Stimulated activated CD4-positive, alpha-beta T cell treated with anti-CD3 and anti-CD28 coated beads, TNF-alpha, amount 100 ng/mL, for 4 hours (primary cell): Measurements from ENCODE around the gene CENPU.
"Not testable (repeated sequence)": the region's sequence is repeated elsewhere in the genome, so short reads cannot be mapped to it uniquely, and the experiment has no call there.

ENCODE experiments used
- DNase-seq, 3 experiments: peaks; one replicate each; pipeline ENCODE4 v3.0.0-alpha.2; 2020; ENCODE audit warnings: low read depth in 3 of 3

Gene CENPU

GRCh38 chr4:184733654-184734524, at the start of gene CENPU:
TSS of gene CENPU (minus strand) at chr4:184734096. CDS start at chr4:184734062, 34 bp downstream.
- DNase-seq, result peak; percentile 89 to 93 (median 91)

DNA sequence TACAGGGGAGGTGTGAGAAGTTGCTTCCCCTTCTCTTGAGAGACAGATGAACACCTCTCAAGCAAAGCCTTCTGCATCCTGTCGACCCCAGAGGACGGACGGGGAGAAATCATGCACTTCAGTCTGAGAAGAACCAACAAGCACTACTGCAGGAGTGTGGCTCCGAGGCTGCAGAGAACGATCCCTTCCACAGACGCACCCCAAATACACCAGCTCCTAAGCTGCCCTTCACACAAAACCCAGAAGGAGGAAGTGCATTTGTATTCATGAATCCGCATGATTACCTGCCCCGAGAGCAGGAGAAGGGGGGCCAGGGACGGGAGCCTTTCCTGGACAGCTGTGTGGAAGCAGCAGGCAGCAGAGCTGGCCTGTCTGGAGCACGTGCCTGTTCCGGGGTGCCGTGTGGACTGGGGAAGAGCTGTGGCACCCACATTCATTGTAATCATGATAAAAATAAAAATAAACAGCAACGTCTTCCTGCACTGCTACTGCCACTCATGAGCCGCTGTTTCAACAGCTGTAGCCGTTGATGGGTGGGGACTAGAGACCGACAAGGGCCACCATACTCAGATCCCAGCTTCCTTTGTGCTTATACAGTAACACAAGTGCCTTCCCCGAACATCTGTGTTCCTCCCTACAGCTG, 49.0 kb upstream of the CENPU start:
- no peak for DNase-seq

- DNase-seq, result not testable (repeated sequence)
Measured at GRCh38 chr4:184779160-184779559, 45.3 kb upstream of the CENPU start.

DNA sequence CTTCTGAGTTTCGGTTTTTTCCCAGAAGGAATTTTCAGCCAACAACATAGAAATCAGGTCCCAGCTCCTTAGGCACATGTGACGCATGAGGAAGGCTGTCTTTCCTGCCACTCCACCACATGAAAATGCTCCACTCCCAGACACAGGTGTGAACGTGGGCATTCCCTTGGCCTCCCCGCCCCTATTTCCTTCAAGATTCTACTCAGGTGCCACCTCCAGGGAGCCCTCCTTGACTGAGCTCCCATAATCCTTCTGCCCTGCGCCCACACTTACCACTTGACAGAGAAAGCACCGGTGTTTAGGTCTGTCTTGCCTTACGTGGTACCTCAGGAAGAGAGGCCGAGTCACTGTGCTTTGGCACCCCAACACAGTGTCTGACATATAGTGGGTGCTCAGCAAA, 44.4 kb upstream of the CENPU start:
- DNase-seq, result no peak

DNA sequence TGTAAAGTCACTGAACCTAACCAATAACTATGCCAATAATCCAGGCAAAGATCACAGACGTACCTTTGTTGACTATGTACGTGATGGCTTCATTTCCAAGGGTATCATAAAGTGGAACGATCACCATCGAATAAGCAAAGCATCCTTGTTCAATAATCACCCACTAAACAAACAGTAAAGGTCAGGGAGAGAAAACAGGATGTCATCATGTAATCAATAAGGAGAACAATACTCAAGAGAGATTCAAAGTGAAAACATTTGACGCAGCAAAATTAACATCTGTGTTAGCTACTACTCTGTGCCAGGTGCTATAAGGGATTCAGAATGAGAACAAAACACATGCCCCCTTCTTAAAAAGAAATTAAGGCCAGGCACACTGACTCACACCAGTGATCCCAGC, 42.9 kb upstream of the CENPU start:
- no peak for DNase-seq

- no peak for DNase-seq
Measured at GRCh38 chr4:184775854-184776555, 42.1 kb upstream of the CENPU start.

DNA sequence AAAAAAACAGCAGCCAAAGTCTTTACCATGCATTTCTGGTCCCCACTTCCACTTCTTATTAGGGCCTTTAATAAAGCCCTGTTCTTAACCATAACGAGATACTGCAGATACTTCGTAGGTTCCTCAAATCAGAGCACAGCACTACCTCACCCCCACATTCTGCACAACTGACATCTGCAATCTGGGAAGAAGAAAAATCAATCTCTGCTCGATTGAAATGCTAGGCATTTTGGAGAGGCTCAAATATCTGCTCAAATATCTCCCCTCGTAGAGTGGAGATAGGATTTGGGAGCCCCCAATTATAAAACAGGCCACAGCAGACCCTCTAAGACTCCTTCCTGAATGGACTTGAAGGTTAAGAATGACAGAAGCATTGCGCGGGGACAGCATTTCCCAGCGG, 40.3 kb upstream of the CENPU start:
- no peak for DNase-seq

- no peak for DNase-seq
Measured at GRCh38 chr4:184771416-184771815, 37.5 kb upstream of the CENPU start.

- DNase-seq, result no peak
Measured at GRCh38 chr4:184769141-184769765, 35.4 kb upstream of the CENPU start.

DNA sequence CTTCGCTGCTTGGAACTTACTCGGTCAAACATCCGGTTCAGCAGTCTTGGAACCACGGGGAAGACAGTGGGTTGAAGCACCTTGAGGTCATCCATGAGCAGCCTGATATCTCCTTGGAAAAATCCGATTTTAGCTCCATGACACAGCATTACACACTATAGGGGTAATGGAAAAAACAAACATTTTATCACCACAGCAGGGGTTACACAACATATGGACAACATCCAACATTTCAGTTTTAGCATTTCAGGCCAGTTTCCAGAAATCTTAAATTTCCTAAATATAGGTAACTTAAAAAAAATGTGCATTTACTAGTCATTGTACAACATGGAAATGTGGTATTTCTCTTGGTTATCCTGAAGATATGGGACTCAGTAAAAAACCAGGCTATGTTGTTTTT, 34.4 kb upstream of the CENPU start:
- no peak for DNase-seq

GRCh38 chr4:184766446-184766845, 32.5 kb upstream of the CENPU start:
- DNase-seq, result no peak

DNA sequence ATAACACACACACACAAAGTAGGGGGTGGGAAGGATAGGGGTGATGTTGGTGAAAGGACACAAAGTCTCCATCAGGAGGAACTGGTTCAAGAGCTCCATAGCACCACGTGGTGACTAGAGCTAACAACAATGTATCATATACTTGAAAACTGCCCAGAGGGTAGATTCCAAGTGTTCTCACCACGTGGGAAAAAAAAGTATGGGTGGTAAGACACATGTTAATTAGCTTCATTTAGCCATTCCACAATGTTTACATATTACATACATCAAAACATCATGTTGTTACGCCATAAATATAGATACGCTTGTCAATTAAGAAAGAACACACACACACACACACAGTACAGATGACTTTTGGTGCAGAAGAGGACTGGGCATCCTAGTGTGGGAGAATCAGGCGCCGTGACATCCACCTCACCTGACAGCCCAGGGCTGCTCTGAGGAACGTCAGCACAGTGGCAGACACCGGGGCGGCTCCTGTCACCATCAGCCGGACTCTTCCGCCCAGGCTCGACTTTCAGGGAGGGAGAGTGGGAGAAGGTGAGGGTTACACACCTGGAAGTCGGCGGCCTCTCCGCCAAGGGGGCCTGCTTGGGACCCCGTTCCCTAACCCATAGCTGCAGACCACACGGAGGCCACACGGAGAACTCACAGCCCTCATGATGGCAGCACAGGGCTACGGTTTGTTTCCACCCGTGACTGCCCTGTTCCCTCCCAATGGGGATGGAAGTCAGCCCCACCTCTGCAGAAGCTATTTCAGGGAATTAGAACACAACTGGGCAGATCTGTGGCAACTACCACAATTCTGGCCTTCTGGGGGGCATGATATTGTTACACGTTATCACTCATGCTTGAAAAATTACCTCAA, 31.8 kb upstream of the CENPU start:
- no peak for DNase-seq

GRCh38 chr4:184764601-184765000, 30.7 kb upstream of the CENPU start:
- no peak for DNase-seq

GRCh38 chr4:184763150-184763780, 29.4 kb upstream of the CENPU start:
- no peak for DNase-seq

GRCh38 chr4:184762100-184762499, 28.2 kb upstream of the CENPU start:
- peak in 2 of 3 experiments; percentile 8 to 17 for DNase-seq

DNA sequence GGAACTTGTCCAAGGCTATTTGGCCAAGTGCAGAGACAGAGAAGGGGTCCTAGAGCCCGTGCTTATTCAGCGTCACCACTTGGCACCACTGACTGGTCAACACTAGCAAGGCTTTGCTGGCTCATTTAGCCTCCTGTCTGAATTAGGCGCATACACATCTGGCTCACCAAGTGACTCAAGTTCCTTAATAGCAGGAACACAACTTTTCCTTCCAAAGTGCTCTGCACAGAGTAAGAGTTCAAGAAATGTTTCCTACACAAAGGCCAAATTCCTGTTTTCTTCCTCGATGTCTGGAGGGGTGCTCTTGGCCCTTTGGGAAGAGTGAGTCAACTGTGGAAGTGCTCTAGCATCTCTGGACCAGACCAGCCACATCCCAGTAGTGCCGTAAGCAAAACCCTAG, 26.8 kb upstream of the CENPU start:
- DNase-seq, result no peak

DNA sequence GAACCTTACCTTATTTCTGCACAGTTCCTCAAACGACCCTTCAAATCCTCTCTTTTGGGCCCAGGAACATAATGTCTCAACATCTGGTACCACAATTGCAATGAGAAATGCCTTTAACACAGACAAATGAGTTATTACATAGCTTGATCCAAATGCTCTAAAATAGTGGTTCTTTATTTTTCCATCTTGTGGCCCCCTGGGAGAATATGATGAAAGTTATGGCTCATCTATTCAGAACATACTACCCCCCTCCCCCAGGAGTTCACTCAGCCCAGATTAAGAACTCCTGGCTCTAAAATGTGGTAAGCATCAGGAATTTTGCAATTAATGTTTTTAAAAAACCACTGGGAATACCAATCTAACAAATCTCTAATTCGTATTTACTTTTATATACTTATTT, 23.9 kb upstream of the CENPU start:
- no peak for DNase-seq

DNA sequence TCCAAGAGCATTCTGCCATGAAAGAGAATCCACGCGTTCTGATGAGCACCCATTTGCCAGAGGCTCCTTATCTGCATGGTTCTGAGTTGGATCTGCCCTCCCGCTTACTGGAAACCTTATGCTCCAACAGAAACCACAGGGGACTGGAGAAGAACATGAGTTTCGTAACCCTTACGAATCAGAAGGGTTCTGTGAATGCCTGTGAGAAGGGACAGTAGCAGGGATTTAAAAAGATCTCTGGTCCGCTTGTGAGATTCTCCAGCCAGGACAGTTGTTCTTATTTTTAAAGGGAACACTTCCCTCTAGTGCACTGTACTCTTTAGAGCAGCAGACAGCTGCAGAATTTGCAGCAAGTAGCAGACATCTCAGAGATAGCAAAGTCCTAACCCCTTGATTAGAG, 22.5 kb upstream of the CENPU start:
- DNase-seq, result no peak

DNA sequence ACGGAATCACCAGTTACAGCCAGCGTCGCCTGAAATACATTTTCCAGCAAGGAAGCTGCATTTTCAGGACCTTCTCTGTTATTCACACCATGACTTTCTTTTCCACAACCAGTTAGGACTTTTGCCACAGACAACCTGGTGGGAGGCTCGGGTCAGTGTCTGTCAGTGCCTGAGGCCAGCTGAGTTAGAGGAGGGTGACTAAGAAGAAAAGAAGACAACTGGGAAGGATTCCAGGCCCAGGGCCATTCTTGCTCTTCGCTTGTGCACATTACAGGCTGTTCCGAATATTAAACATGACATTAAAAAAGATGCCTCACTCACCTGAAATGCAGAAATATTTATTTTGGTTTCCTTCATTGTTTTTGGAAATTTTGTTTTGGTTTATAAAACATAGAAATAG, 21.4 kb upstream of the CENPU start:
- no peak for DNase-seq

DNA sequence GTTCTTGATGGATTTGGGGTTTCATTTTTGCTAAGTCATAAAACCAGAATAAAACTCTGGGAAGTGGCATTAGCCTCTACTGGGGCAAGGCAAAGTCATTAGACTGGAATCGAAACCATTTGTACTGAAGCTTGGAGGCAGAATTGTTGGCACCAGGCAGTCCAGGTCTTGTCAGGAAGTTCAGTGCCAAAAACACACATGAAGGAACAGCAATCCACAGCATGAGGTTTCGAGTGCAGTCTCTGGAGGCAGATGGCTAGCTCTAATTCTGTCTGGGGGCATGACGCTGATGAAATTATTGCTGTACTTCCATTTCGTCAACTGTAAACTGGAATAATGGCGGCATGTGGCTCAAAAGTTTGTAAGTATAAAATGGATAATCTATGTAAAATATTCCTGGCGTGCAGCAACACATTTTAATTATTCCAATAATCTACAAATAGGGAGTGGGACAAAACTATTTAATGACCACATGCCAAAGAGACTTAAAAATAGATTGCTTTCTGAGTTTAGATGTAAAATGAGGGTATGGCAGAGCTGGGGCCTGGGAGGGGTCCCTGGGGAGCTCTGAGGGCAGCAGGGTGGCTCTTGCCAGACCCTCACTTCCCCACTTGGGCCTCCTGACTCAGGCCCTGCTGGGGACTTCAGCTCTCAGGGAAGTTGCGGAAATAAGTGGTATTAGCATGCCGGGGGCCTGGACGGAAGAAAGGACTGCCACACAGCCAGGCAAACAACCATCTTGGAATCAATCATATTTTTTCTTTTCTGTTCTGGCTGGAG, 18.8 kb upstream of the CENPU start:
- no peak for DNase-seq
